DMS 273 treated with DMSO at 0.1 percent for 48 hours (cell line): ENCODE data around the gene LYRM9.
"Not testable (repeated sequence)": the region's sequence is repeated elsewhere in the genome, so short reads cannot be mapped to it uniquely, and the experiment has no call there.

Experiments
- DNase-seq: peaks from one replicate; lab custom pipeline; 2025; lab: John Stamatoyannopoulos, UW

LYRM9 gene

GRCh38 chr17:27873746-27874145 is 19.4 kb downstream of the LYRM9 start:
- no peak for DNase-seq

DNA sequence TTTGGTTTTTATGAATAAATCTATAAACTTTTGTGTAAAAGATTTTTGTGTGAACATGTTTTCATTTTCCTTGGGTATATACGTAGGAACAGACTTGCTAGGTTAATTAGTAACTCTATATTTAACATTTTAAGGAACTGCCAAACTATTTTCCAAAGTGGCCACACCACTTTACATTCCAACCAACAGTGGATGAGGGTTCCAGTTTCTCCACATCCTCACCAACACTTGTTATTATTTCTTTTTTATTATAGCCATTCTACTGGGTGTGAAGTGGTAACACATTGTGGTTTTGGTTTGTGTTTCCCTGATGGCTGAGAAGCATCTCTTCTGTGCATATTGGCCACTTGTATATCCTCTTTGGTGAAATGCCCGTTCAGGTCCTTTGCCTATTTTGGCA is 20.0 kb downstream of the LYRM9 start:
- no peak for DNase-seq

- no peak for DNase-seq
These were observed 20.4 kb downstream of the LYRM9 start for GRCh38 chr17:27872776-27873175.

- no peak for DNase-seq
These were observed 21.8 kb downstream of the LYRM9 start for GRCh38 chr17:27871407-27871806.

DNA sequence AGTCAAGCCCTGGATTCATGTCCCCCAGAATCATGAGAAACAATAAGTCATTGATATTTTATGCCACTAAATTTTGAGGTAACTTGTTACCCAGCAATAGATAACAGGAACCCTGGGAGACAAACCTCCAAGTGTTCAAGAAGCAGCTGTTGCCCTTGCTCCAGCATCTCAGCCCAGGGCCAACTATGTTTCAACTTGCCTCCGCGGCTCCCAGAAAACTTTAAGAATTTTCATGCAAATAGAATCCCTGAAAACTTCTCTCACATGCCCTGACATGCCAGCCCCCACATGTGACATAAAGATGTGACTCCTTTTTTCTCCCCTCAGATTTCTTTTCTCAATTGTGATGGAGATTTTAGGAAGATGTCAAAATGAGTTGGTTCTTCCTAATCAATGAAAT is 22.8 kb downstream of the LYRM9 start:
- DNase-seq = no peak

- DNase-seq = no peak
These were observed 24.6 kb downstream of the LYRM9 start for GRCh38 chr17:27868565-27868964.

DNA sequence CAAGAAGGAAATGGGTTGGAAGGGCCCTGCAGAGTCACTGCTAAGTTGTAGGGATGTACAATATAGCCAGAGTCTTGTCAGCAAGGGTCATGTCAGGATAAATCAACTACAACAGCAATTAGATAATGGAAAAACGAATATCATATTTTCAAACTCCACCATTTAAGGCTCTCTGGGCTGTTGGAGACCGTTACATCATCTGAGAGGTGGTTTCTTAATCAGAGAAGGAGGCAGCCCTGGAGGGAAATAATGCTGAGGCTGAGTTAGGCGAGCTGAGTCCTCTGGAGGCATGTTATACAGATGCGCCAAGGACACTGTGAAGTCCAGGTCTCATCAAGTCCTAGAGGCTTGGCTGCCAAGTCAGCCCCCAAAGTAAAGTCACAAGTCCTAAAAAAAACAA is 30.3 kb downstream of the LYRM9 start:
- DNase-seq = no peak

DNA sequence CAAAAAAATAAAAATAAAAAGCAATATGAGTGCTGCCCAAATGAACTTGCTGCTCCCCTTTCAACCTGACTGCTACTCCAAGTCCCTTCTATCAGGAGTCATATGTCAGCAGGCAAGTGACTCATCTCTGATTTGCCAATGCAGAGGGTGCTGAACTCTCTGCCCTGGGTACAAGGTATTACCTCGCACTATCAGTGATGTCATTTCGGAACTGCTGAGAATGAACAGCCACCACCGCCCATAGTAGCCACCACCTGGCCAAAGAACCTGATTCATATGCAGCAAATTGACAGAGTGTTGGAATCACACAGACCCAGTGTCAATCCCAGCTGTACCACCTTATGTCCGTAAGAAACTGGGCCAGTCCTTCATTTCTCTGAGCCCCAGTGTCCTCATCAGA is 31.2 kb downstream of the LYRM9 start:
- DNase-seq = no peak

- DNase-seq = no peak
These were observed 32.0 kb downstream of the LYRM9 start for GRCh38 chr17:27860971-27861664.

DNA sequence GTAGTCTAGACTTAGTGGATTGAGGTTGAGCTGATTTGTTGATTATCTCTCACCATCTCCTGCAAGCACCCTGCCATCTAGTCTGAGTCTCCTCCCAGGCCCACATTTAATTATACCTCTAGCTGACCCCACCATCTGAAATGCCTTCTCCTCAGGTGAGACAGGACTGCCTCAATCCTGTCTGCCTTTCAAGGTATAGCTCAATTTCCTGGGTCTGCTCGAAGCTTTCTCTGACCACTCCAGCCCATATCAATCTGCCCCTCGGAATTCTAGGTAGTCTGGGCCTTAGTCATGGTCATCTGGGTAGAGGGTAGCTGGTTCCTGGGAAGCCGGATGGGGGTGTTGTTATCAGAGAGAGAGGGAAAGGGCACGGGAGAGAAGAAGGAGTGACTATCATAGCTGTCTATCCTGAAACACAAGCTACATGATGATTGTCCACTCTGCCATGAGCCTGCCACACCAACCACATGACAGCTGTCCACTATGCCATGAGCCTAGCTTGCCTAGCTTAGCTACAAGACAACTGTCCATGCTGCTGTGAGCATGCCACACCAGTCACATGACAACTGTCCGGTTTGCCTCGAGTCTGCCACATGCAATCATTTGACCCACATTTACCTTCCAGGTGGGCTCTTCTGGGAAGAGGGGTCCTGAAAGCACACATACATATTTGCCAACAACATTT is 34.4 kb downstream of the LYRM9 start:
- no peak for DNase-seq

GRCh38 chr17:27856676-27857432 is 36.3 kb downstream of the LYRM9 start:
- DNase-seq = no peak

- DNase-seq = no peak
These were observed 37.7 kb downstream of the LYRM9 start for GRCh38 chr17:27855454-27855853.

- no peak for DNase-seq
These were observed 39.0 kb downstream of the LYRM9 start for GRCh38 chr17:27854163-27854562.

GRCh38 chr17:27853091-27853490 is 40.1 kb downstream of the LYRM9 start:
- no peak for DNase-seq

DNA sequence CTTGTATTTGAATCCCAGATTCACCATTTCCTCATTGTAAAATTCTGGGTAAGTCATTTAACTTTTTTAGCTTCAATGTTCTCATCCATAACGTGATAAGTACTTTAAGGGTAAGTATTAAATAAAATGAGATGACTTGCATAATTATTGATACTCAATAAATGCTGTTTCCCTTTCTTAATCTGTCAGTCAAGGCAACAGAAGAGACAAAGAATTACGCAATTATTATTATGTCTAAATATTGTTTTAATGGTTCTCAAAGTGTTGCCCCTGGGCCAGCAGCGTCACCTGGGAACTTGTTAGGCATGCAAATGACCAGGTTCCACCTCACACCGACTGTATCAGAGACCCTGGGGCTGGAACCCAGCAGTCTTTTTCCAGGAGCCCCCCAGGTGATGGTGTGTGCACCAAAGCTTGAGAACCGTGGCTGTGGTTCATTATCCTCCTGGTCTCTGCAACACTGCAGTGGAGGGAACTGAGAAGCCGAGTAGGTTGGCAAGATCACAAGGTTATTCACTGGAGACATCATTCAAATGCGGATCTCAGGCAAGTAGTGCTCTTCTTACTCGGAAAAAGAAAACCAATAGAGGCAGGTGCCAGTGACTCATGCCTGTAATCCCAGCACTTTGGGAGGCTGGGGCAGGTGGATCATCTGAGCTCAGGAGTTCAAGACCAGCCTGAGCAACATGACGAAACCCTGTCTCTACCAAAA is 43.5 kb downstream of the LYRM9 start:
- DNase-seq = no peak

DNA sequence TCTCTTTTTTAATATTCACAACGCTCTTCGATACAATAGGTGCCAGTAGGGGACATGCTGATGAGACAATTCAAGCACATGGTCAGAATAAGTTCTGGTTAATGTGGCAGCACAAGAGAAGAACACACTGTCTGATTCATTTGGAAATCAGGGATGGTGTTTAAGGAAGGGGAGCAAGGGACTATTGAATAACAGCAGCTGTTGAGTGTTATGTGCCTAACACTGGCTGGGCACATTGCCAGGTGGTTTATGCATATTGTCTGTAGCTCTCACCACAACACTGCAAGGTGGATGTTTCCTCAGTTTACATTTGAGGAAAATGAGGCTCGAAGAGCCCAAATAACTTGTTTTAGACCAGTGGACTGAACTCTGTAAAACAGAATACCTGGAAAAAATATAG is 44.2 kb downstream of the LYRM9 start:
- peak; percentile 50 for DNase-seq

- not testable (repeated sequence) for DNase-seq
These were observed 46.3 kb downstream of the LYRM9 start for GRCh38 chr17:27846808-27847307.

DNA sequence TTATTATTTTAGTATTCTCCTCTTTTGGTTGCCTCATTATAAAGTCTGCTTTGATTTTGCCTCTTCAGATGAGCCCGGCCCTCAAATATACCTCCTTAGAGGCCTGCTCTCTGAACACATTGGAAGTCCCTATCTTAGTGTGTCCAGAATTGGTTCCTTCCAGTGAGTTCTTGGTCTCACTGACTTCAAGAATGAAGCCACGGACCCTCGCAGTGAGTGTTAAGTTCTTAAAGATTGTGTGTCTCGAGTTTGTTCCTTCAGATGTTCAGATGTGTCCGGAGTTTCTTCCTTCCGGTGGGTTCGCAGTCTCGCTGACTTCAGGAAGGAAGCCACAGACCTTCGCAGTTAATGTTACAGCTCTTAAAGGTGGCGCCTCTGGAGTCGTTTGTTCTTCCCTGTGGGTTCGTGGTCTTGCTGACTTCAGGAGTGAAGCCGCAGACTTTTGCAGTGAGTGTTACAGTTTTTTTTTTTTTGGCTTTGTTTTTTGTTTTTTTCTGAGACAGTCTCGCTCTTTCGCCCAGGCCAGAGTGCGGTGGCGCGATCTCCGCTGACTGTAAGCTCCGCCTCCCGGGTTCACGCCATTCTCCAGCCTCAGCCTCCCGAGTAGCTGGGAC is 47.0 kb downstream of the LYRM9 start:
- no peak for DNase-seq

GRCh38 chr17:27845264-27846041 is 47.7 kb downstream of the LYRM9 start:
- DNase-seq = no peak

GRCh38 chr17:27840688-27841087 is 52.5 kb downstream of the LYRM9 start:
- no peak for DNase-seq

- DNase-seq = not testable (repeated sequence)
These were observed 52.8 kb downstream of the LYRM9 start for GRCh38 chr17:27840406-27840678.
